Measurements from ENCODE around the gene CDK14.
"Not testable (repeated sequence)": the region's sequence is repeated elsewhere in the genome, so short reads cannot be mapped to it uniquely, and the experiment has no call there.

The CDK14 gene

GRCh38 chr7:91165846-91166230 is 569.7 kb downstream of the CDK14 start:
- DNase-seq (ENCODE audit: insufficient read length, low spot score) (no peak), FAIRE-seq (no peak)

- no peak for FAIRE-seq
- no peak for DNase-seq (ENCODE audit: insufficient read length, low spot score)
Observed at GRCh38 chr7:91168871-91169829, 573.0 kb downstream of the CDK14 start.

GRCh38 chr7:91169830-91170191 is 573.7 kb downstream of the CDK14 start:
- DNase-seq (ENCODE audit: insufficient read length, low spot score) = no peak
- FAIRE-seq = no peak

GRCh38 chr7:91173265-91173664 is 577.1 kb downstream of the CDK14 start:
- DNase-seq (ENCODE audit: insufficient read length, low spot score); FAIRE-seq: not testable (repeated sequence)

- DNase-seq (ENCODE audit: insufficient read length, low spot score) = no peak
- no peak for FAIRE-seq
Observed at GRCh38 chr7:91180746-91181145, 584.6 kb downstream of the CDK14 start.

GRCh38 chr7:91181949-91182348 is 585.8 kb downstream of the CDK14 start:
- no peak for FAIRE-seq
- no peak for DNase-seq (ENCODE audit: insufficient read length, low spot score)

GRCh38 chr7:91182819-91183764 is 587.0 kb downstream of the CDK14 start:
- DNase-seq (ENCODE audit: insufficient read length, low spot score) (no peak), FAIRE-seq (no peak)

GRCh38 chr7:91185771-91186170 is 589.6 kb downstream of the CDK14 start:
- DNase-seq (ENCODE audit: insufficient read length, low spot score) (no peak), FAIRE-seq (no peak)

GRCh38 chr7:91187061-91187460 is 590.9 kb downstream of the CDK14 start:
- DNase-seq (ENCODE audit: insufficient read length, low spot score) (no peak), FAIRE-seq (no peak)

- FAIRE-seq = no peak
- DNase-seq (ENCODE audit: insufficient read length, low spot score) = no peak
Observed at GRCh38 chr7:91191771-91192170, 595.6 kb downstream of the CDK14 start.

- no peak for DNase-seq (ENCODE audit: insufficient read length, low spot score)
Observed at GRCh38 chr7:91193141-91193540, 597.0 kb downstream of the CDK14 start.

GRCh38 chr7:91194841-91195240 is 598.7 kb downstream of the CDK14 start:
- DNase-seq (ENCODE audit: insufficient read length, low spot score) (no peak), FAIRE-seq (no peak)

More at GRCh38 chr7:91193141-91193540, 597.0 kb downstream of the CDK14 start:
- no peak for FAIRE-seq

- no peak for DNase-seq (ENCODE audit: insufficient read length, low spot score)
- no peak for FAIRE-seq
Observed at GRCh38 chr7:91196058-91196457, 599.9 kb downstream of the CDK14 start.

- FAIRE-seq (no peak), DNase-seq (ENCODE audit: insufficient read length, low spot score) (no peak)
Observed at GRCh38 chr7:91198371-91198770, 602.2 kb downstream of the CDK14 start.

GRCh38 chr7:91199601-91200000 is 603.5 kb downstream of the CDK14 start:
- FAIRE-seq (no peak), DNase-seq (ENCODE audit: insufficient read length, low spot score) (no peak)

GRCh38 chr7:91201442-91202113 is 605.5 kb downstream of the CDK14 start:
- FAIRE-seq = no peak
- no peak for DNase-seq (ENCODE audit: insufficient read length, low spot score)

- FAIRE-seq (no peak), DNase-seq (ENCODE audit: insufficient read length, low spot score) (no peak)
Observed at GRCh38 chr7:91206361-91206960, 610.3 kb downstream of the CDK14 start.

GRCh38 chr7:91212582-91212981 is 616.5 kb downstream of the CDK14 start:
- DNase-seq (ENCODE audit: insufficient read length, low spot score) (no peak), FAIRE-seq (no peak)

GRCh38 chr7:91226411-91226810 is 630.3 kb downstream of the CDK14 start:
- no peak for DNase-seq (ENCODE audit: insufficient read length, low spot score)
- FAIRE-seq = no peak

GRCh38 chr7:91228327-91228726 is 632.2 kb downstream of the CDK14 start:
- FAIRE-seq = no peak

More at GRCh38 chr7:91228327-91228726, 632.2 kb downstream of the CDK14 start:
- DNase-seq (ENCODE audit: insufficient read length, low spot score) = no peak

Data from HTR-8/SVneo (cell line).